Tibial nerve (tissue), 4 donors: ENCODE measurements around the gene CDH4. TPM values are rescaled to one million over a fixed set of nuclear protein-coding genes. Genes with fewer than 3 reads are reported as not detected.

Source experiments
- DNase-seq, 2 donors: peaks; one replicate each; pipeline ENCODE4 v3.0.0-alpha.2; 2019; ENCODE audit warnings: low spot score in 2 of 2
- H3K27ac ChIP-seq, 4 donors: fragments of 200-600 bp; sonication (generic) in 3 of 4; one replicate each; pipeline ENCODE4 v1.5.1; 2017 to 2019; ENCODE audit warnings: mild to moderate bottlenecking in 1 of 4
- H3K27me3 ChIP-seq, 2 donors: fragments of 200-600 bp; sonication (generic) in 1 of 2; one replicate each; pipeline versions ENCODE4 v1.5.1 to v1.6.0; 2017 to 2019
- H3K36me3 ChIP-seq, 3 donors: fragments of 200-600 bp; sonication (generic); one replicate each; pipeline ENCODE4 v1.5.1; 2018 to 2019
- H3K4me1 ChIP-seq, 4 donors: fragments of 200-600 bp; sonication (generic) in 3 of 4; one replicate each; pipeline ENCODE4 v1.5.1; 2017 to 2019
- H3K4me3 ChIP-seq, 4 donors: fragments of 200-600 bp; sonication (generic) in 3 of 4; one replicate each; pipeline ENCODE4 v1.5.1; 2017 to 2019; ENCODE audit warnings: mild to moderate bottlenecking in 1 of 4, moderate library complexity in 1 of 4
- H3K9me3 ChIP-seq, 4 donors: fragments of 200-600 bp; sonication (generic) in 3 of 4; one replicate each; pipeline ENCODE4 v1.5.1; 2017 to 2019
- EP300 ChIP-seq, 2 donors: sonication (generic); formaldehyde crosslinking; IDR thresholded peaks; one replicate each; pipeline ENCODE4 v1.6.1; 2017; ENCODE audit warnings: antibody characterized with exemption in 2 of 2, mild to moderate bottlenecking in 1 of 2
- POLR2A ChIP-seq, 2 donors: fragments of 450-650 bp; IDR thresholded peaks; one replicate each; pipeline ENCODE4 v1.6.1; 2017; ENCODE audit warnings: antibody characterized with exemption in 2 of 2, mild to moderate bottlenecking in 2 of 2, moderate library complexity in 2 of 2
- WGBS, 2 donors: methylation state at CpG; one replicate each; pipeline ENCODE4 v1.1.5; 2018; 5-methylcytosine and 5-hydroxymethylcytosine counted together
- total RNA-seq, 4 donors: library from RNA; depleted of rRNA; stranded (reverse); fragments of >200 nt; gene quantifications; one replicate each; pipeline ENCODE4 v1.1.0, GENCODE V29; 2016
- TF ChIP-seq, protein P1 (sequence below), 5 experiments: fragments of 200-600 bp in 3 of 5; fragments of 450-650 bp in 2 of 5; sonication (generic) in 3 of 5; IDR thresholded peaks; one replicate each; pipeline ENCODE4 v1.5.1; 2016 to 2019; ENCODE audit warnings: antibody characterized with exemption in 5 of 5, mild to moderate bottlenecking in 3 of 5, moderate library complexity in 2 of 5

CDH4 gene
- total RNA-seq, 4 donors from 2014 or later: 0.78 to 2.3 (median 1.0) TPM

DNA sequence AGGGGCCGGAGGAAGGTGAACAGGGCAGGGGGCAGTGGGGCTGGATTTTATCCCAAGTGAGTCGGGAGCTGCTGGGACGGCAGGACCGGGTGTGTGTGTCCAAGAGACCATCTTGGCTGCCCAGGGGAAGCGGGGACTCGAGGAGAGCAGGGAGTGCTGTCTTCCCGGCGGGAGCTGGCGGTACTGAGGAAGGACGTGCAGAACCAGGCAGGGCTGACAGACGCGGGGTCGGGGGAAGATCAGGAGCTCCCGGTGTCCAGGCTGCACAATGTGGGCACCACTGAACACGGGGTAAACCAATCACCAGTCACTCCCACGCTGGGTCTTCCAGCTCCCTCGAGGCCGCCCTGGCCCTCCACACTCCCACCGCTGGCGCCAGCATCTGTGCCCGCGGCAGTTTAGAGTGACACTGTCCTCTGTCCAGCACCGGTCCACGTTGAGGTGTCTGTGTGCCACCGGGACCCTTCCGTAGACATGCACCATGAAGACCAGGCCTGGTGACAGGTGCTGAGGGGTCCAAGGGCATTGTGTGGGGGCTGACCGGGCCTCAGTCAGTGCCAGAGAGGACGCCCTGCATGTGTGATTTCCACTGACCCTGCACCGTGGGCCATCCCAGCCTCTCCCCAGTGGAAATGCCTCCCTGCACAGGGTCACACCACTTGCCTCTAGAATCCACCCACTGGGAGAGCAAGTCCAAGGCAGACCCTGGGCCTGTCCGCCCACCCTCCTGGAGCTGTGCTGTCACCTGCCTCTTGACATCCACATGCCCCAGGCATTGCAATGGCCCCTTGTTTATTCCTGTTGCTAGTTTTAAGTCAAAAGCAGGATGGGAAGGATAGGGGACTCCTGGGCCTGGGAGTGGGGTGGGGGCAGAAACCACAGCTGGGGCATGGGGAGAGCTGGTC, 411.7 kb downstream of the CDH4 start:
- TF ChIP-seq EP300 (IDR thresholded peaks at IDR 0.05) (no peak), POLR2A (IDR thresholded peaks at IDR 0.05) (no peak)
- TF ChIP-seq, protein P1, sequence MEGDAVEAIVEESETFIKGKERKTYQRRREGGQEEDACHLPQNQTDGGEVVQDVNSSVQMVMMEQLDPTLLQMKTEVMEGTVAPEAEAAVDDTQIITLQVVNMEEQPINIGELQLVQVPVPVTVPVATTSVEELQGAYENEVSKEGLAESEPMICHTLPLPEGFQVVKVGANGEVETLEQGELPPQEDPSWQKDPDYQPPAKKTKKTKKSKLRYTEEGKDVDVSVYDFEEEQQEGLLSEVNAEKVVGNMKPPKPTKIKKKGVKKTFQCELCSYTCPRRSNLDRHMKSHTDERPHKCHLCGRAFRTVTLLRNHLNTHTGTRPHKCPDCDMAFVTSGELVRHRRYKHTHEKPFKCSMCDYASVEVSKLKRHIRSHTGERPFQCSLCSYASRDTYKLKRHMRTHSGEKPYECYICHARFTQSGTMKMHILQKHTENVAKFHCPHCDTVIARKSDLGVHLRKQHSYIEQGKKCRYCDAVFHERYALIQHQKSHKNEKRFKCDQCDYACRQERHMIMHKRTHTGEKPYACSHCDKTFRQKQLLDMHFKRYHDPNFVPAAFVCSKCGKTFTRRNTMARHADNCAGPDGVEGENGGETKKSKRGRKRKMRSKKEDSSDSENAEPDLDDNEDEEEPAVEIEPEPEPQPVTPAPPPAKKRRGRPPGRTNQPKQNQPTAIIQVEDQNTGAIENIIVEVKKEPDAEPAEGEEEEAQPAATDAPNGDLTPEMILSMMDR (IDR thresholded peaks at IDR 0.05): no peak
- H3K27ac ChIP-seq: no peak overlapping the region
- H3K27me3 ChIP-seq: no peaks in the 10 kb centered on the region
- no peak for DNase-seq
- no peaks in the 10 kb centered on the region for H3K9me3 ChIP-seq
- no peak overlapping the region for H3K4me3 ChIP-seq
- no peaks in the 10 kb centered on the region for H3K36me3 ChIP-seq
- WGBS, 2 donors: 88 to 91% methylated on average over 29 of the region's 30 CpGs
- H3K4me1 ChIP-seq: no peaks in the 10 kb centered on the region

DNA sequence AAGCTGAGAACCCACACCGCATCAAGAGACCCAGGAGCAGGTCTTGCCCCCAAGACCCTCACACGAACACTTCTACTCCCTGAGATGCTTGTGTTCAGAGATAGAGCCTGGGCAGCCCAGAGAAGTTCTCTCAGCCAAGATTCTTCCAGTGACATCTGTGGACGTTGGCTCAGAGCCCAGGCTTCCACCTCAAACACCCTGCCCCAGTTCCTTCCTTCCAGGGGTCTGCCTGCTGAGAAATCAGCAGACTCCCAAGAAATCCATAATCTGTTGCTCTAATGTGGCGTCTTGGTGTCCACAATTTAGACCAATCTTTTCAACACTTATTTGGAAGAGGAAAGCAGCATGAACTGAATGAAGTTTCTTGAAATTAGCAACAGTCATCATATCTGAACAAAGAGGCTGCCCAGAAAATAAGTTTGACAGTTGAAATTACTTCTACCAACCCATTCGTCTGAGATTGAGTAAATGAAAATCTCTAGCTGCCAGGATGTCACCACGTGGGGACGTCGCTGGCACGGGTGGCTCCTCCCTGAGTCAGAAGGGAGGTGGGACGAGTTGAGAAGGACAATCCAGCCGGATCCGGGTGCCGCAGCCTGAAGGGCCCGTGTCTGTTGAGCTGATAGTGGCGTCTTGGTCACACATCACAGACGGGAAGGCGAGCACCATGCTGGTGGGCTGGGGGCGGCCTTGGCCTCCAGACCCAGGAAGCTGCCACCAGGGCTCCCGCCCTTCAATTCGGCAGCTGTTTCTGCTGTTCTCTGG, 412.7 kb downstream of the CDH4 start:
- no peak for TF ChIP-seq POLR2A (IDR thresholded peaks at IDR 0.05)
- DNase-seq: no peak
- H3K27ac ChIP-seq: no peak overlapping the region
- H3K4me1 ChIP-seq: no peaks in the 10 kb centered on the region
- H3K27me3 ChIP-seq: no peaks in the 10 kb centered on the region
- no peaks in the 10 kb centered on the region for H3K36me3 ChIP-seq
- WGBS, 2 donors: 76 to 82% methylated on average over 19 to 20 of the region's 20 CpGs
- H3K9me3 ChIP-seq: peaks cover 0 to 3% (median 0%) of the 10 kb centered on the region in 4 donors
- H3K4me3 ChIP-seq: no peak overlapping the region

DNA sequence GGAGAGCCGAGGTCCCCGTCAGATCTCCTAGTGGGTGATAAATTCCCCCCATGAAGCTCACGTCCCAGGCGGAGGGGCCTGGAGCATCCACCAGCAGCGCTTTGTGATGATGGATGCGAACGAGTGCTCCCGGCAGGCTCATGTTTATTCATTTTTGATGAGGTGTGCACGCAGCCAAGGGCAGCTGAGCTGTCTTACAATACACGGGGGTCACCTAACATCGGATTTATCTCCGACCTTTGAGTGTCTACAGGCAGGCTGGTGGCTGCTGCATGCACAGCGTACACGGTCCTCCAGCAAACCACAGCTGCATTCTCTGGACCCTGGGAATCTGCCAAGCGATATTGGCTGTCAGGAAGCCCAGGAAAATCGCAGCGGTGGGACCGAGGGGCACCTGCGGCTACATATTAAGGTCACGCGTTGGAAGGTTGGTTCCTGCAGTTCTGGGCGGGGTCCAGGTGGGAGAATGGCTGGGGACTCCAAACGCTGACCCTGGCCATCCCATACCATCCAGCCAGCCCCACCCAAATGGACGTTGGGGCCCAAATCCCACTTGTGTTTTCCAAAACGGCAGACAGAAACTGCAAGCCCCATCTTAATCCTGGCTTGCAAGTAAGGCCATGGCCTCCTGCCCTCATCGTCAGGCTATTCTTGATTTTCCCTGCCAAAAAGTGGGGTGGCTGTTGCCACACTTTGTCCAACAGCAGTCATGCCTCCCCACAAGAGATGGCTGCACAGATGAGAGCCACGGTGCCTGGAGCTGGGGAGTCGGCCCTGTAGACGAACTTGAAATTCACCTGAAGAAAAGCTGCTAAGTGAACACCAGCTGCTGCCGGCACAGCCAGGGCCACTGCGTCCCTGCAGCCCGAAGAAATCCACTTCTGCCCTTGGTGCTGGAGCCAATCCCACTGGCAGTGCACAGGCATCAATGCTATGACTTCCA, 413.7 kb downstream of the CDH4 start:
- Histone ChIP-seq H3K27me3 (no peaks in the 10 kb centered on the region), H3K27ac (no peak overlapping the region), H3K4me3 (no peak overlapping the region), H3K9me3 (peaks cover 0 to 3% (median 0%) of the 10 kb centered on the region in 4 donors), H3K36me3 (no peaks in the 10 kb centered on the region), H3K4me1 (no peaks in the 10 kb centered on the region)
- no peak for DNase-seq
- WGBS, 2 donors: 83 to 84% methylated on average over 30 to 32 of the region's 32 CpGs
- no peak for TF ChIP-seq POLR2A (IDR thresholded peaks at IDR 0.05)
- TF ChIP-seq, protein P1 (IDR thresholded peaks at IDR 0.05): no peak
- no peak for TF ChIP-seq EP300 (IDR thresholded peaks at IDR 0.05)

DNA sequence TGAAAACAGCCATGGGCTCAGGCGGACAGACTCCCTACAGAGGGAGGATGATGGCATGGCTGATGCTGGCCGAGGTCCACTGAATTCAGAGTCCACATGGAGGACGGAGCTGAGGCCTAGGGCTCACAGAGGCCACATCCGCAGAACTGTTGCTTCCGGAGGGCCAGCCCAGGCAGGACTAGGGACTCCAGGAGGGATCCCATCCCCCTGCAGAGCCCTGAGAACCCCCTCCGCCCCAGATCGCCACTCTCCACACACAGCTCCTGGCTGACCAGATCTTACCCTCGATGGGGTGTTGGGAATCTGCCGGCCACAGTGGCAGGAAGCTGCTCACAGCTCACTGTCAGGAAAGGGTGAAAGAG, 414.4 kb downstream of the CDH4 start:
- WGBS, 2 donors: 92 to 95% methylated on average over 6 to 9 of the region's 9 CpGs
- no peak for DNase-seq
- TF ChIP-seq EP300 (IDR thresholded peaks at IDR 0.05) (no peak), POLR2A (IDR thresholded peaks at IDR 0.05) (no peak)
- TF ChIP-seq, protein P1 (IDR thresholded peaks at IDR 0.05): no peak
- Histone ChIP-seq H3K27me3 (no peaks in the 10 kb centered on the region), H3K27ac (no peak overlapping the region), H3K9me3 (peaks cover 0 to 3% (median 0%) of the 10 kb centered on the region in 4 donors), H3K4me3 (no peak overlapping the region), H3K36me3 (no peaks in the 10 kb centered on the region), H3K4me1 (no peaks in the 10 kb centered on the region)
